GM21526 (cell line): ENCODE measurements around the gene HS6ST3.
"Not testable (repeated sequence)": the region's sequence is repeated elsewhere in the genome, so short reads cannot be mapped to it uniquely, and the experiment has no call there.

Experiments
- ATAC-seq: cut with Tn5 transposase; IDR thresholded peaks from one replicate; pipeline ENCODE4 v1.9.1; 2021; ENCODE audit warnings: moderate library complexity; ENCODE audit not compliant: unreplicated experiment, low FRiP score

HS6ST3 gene

GRCh38 chr13:96091164-96092117 is 1.5 kb downstream of the HS6ST3 start:
- no peak for ATAC-seq

GRCh38 chr13:96093296-96094006 is 3.5 kb downstream of the HS6ST3 start:
- ATAC-seq, result no peak

DNA sequence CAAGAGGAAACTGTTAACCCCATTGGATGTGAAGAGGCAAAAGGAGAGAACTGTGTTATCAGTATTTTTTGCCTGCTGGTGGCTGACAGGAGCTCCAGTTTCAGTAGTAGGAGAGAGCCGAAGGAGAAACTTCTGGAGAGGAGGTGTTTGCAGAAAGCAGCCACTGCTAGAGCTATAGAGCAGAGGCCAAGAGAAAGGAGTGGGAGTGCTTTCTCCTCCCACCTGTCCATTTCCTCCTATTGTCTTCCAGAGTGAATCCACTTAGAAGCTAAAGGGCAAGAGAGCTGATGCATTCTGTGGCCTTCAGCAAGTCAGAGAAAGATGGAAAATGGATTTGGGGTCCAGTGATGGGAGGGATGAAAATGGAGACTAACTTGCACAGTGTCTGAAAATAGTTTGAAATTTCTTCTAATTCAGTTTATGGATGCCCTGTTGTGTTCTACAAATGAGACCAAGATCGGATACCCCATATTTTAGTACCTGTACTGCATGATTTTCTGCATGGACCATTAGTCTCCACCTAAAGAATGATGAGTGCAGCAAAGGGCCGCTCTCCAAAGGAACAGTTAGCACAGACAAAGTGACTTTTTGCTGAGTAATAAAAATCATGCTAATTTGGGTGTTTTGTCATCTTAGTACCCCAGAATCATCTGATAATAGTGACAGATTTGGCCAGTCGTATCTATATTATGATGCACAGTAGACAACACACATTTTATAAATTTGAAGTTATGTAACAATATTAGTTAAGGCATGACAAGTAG is 10.7 kb downstream of the HS6ST3 start:
- ATAC-seq, result no peak

DNA sequence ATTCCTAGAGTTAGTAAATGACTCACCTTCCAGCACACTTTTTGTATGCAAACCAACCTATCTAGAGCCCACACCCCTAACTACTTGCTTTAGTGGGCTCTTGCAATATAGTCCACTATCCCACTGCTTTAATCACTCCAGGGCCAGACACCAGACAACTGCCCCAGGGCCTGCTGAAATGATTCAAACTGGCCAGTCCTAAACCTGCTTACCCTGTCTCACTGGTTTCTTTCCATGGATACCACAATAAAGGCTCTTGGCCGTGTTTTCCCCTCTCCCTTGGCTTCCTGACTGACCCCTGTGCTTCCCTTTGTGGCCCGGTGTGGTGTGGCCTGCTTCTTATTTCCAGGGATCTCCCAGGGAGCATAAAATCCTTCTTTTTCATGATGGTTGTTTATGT is 14.6 kb downstream of the HS6ST3 start:
- ATAC-seq, result no peak

- not testable (repeated sequence) for ATAC-seq
Observed at GRCh38 chr13:96108072-96108471, 18.2 kb downstream of the HS6ST3 start.

GRCh38 chr13:96109125-96109524 is 19.2 kb downstream of the HS6ST3 start:
- no peak for ATAC-seq

GRCh38 chr13:96112936-96113335 is 23.0 kb downstream of the HS6ST3 start:
- no peak for ATAC-seq

DNA sequence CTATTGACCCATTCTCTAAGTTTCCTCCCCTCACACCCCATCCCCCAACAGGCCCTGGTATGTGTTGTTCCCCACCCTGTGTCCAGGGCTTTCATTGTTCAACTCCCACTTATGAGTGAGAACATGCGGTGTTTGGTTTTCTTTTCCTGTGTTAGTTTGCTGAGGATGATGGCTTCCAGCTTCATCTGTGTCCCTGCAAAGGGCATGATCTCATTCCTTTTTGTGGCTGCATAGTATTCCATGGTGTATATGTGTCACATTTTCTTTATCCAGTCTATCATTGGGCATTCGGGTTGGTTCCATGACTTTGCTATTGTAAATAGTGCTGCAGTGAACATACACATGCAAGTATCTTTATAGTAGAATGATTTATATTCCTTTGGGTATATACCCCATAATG is 25.5 kb downstream of the HS6ST3 start:
- ATAC-seq, result not testable (repeated sequence)

- ATAC-seq, result no peak
Observed at GRCh38 chr13:96119921-96120320, 30.0 kb downstream of the HS6ST3 start.

- ATAC-seq, result no peak
Observed at GRCh38 chr13:96130818-96131340, 41.0 kb downstream of the HS6ST3 start.

DNA sequence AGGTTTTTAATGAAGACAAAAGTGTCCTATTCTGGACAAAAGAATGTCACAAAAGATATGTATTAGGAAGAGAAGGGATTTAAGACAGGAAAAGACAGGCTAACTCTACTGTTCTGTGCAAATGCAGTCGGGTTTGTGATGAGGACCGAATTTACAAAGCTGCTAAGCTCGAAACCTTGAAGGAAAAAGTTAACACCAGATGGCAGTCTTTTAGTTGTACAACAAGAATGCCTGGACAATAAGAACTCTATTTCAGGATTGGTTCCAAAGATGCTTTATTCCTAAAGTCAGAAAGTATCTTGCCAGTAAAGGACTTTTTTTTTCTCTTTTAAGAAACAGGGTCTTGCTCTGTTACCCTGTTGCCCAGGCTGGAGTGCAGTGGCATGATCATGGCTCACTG is 51.1 kb downstream of the HS6ST3 start:
- ATAC-seq, result no peak

DNA sequence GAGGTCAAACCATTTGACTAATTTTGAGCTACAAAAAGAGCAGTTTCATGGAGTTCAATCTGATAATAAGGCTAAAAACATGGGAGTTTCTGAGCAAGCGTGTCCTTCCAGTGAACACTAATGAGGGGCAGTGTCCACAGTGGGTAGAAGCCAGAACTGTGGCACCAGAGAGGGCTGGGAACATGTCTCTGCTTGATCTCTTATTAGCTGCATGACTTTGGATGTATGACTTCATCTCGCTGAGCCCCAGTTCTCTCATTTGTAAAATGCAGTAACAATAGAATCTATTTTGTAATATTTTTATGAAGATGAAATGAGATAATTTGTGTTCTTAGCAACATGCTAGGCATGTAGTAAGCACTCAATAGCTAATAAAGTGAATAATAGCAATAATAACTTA is 69.8 kb downstream of the HS6ST3 start:
- ATAC-seq, result no peak

GRCh38 chr13:96161141-96161540 is 71.2 kb downstream of the HS6ST3 start:
- ATAC-seq, result no peak

DNA sequence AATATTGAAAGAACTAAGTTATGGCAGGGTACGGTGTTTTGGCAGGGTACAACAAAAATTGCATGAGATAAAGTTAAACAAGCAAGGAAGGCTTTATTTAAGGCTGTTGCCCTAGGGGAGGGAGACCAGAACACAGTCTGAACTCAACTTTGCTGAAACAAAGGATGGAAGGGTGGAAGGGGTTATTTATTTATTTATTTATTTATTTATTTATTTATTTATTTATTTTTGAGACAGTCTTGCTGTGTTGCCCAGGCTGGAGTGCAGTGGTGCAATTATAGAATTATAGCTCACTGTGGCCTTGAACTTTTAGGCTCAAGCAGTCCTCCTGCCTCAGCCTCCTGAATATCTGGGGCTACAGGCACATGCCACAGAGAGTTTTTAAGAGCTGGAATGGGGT is 75.9 kb downstream of the HS6ST3 start:
- ATAC-seq, result no peak

DNA sequence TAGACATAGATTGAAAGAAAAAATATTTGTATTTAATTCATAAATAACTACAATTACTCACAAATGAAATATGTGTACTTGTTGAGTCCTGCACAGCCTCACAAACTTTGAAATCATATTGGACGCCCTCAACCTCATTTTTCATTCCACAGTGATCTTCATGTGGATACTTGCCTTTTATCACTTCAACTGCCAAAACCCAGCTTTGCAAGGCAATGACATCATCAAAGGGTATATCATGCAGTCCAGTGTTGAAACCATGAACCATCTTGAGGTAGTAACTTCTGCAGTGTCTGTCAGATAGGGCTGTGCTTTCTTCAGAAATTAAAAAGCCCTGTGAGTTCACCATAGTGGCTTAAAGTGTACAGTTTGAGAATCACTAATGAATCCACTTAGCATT is 82.2 kb downstream of the HS6ST3 start:
- no peak for ATAC-seq

- ATAC-seq, result no peak
Observed at GRCh38 chr13:96178759-96179158, 88.9 kb downstream of the HS6ST3 start.

DNA sequence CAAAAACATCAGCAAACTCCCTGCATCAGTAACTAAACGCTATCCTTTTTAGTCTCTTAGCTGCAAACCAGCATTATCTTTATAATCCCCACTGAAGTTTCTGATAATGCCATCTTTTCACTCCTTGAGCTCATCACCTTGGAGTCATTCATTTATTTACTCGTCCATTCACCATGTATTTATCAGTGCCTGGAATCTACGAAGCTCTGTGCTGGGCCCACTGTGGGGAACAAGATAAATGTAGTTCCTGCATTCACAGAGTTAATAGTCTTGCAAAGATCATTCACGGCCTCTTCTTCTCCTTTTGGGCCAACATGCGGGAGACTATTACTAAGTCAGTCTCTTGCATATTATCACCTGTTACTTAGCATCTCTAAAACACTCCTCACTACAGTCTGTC is 89.4 kb downstream of the HS6ST3 start:
- no peak for ATAC-seq

- ATAC-seq, result no peak
Observed at GRCh38 chr13:96181911-96182310, 92.0 kb downstream of the HS6ST3 start.

GRCh38 chr13:96185818-96186217 is 95.9 kb downstream of the HS6ST3 start:
- no peak for ATAC-seq

GRCh38 chr13:96191367-96191766 is 101.5 kb downstream of the HS6ST3 start:
- no peak for ATAC-seq
